HG03460 (cell line): ENCODE data around the gene P2RX7.
"Not testable (repeated sequence)": the region's sequence is repeated elsewhere in the genome, so short reads cannot be mapped to it uniquely, and the experiment has no call there.

Experiments
- ATAC-seq: cut with Tn5 transposase; IDR thresholded peaks from one replicate; pipeline ENCODE4 v1.9.1; 2021; ENCODE audit not compliant: unreplicated experiment

P2RX7 gene

DNA sequence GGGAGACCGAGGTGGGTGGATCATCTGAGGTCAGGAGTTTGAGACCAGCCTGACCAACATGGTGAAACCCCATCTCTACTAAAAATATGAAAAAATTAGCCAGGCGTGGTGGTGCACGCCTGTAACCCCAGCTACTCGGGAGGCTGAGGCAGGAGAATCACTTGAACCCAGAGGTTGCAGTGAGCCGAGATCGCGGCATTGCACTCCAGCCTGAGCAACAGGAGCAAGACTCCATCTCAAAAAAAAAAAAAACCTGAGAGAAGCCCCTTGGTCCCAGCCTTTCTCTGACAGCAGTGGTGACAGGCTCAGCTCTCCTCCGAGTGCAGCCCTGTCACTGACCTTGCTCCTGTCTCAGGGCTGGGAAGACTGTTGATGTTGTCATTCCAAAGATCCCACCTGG, 94.2 kb downstream of the P2RX7 start:
- ATAC-seq = not testable (repeated sequence)

DNA sequence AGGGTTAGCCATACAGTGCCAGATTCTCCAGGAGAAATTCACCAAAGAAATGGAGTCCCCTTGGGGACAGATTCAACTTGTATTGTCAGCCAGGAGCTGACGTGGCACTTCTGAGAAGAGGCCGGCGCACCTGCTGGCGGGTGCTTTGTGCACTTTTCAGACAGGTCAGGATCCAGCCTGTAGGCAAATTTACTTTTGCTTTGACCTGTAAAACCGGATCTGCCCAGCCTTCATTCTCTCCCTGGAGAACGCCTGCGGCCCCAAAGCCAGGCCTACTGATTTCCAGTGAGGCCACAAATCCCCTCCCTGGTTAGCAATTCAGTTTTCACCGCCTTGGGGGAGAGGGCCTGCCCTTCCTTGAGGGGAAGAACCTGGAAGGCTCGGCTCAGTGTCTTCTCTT, 94.6 kb downstream of the P2RX7 start:
- peak; percentile 49 for ATAC-seq

DNA sequence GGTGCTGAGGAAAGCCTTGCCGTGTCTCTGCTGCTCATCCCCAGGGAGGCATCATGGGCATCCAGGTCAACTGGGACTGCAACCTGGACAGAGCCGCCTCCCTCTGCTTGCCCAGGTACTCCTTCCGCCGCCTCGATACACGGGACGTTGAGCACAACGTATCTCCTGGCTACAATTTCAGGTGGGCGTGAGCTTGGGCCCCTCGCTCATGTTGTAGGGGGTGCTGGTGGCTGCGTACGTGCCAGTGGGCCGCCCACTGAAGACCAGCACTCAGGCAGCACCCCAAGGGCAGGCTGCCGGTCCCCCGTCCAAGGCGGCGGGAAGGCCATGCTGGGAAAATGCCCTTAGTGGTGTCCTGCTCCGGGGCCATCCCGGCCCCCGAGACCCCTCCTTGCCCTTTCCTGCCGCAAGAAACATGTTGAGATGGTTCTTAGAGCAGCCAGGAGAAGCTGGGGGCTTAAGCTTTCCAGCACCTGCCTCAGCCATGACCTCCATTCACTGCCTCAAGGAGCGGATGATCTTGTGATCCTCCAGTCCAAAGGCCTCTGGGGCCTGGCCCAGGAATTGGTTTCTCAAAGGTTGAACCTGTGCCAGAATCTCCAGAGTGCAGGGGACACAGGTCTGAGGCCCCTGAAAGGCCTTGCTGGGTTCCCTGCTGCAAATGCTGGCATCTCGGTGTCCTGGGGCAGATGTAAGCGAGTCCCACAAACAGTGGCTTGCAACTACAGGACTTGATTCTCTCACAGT, 96.4 kb downstream of the P2RX7 start:
- ATAC-seq = no peak

DNA sequence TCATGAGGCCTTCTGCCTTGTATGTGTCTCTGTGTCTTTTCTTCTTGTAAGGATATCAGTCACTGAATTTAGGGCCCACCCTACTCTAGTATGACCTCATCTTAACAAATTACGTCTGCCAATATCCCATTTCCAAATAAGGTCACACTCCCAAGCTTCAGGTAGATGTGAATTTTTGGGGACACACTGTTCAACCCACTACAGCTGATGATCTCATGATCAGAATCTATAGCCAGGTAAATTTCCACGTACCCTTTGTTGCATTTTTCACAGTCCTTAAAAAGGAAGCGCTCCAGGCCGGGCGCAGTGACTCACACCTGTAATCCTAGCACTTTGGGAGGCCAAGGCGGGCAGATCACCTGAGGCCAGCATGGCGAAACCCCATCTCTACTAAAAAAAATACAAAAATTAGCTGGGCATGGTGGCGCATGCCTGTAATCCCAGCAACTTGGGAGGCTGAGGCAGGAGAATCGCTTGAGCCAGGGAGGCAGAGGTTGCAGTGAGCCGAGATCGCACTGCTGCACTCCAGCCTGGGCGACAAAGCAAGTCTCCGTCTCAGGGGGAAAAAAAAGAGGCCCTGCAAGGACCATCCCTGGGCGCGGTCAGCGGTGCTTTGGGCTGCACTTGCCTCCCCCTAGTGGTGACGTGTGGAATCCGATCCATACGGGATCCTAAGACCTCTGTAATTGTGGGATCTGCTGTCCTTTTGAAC, 97.3 kb downstream of the P2RX7 start:
- not testable (repeated sequence) for ATAC-seq

DNA sequence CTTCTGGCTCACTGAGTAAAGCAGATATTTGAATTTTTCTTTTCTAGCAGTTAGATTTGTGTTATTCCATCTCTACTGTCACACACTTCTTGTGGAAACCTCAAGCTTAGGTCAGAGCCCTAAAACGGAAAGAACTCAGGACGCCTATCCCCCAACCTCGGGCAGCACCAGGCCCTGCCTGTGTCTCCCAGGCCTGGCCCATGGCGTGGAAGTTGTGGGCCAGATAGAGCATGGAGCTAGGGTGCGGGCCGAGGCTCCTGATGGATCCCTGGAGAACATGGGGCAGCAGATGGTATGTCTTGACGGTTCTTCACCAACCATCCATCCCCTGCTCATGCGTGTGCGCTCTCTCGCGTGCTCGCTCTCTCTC, 97.8 kb downstream of the P2RX7 start:
- ATAC-seq = no peak

DNA sequence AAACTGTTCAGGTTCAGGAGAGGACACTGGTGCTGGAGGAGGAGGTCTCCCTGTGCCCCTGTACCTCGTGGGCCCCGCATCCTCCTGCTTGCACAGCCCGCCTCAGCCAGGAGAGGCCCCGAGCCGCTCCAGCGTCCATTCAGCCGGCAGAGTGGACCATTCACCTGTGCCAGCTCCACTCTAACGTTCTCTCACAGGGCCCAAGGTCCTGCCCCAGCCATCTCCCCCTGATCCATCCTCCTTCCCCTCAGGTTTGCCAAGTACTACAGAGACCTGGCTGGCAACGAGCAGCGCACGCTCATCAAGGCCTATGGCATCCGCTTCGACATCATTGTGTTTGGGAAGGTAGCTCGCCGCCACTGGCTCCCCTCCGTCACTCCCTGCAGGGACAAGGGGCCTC, 99.5 kb downstream of the P2RX7 start:
- no peak for ATAC-seq

DNA sequence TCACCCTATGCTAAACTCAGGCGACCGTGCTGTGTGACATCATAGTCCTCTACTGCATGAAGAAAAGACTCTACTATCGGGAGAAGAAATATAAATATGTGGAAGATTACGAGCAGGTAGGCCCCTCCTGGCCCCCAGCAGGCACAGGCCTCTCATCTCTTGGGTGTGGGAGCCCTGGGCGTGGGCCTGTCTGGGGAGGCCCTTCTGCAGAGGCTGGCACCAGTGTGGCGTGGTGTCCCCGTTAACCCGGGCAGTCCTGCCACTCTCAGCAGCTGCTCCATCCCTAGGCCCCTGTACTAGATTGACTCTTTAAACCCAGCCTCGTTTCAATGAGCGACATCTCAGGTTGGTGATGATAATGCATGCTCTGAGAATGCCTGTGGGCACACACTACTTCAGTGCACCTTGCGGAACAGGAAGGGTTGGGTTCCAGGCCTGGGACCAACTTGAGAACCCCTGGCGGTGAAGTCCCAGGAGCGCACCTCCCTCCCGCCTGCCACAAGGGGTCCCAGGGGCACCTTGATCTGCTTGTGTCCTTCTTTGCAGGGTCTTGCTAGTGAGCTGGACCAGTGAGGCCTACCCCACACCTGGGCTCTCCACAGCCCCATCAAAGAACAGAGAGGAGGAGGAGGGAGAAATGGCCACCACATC, 100.4 kb downstream of the P2RX7 start:
- ATAC-seq = no peak

DNA sequence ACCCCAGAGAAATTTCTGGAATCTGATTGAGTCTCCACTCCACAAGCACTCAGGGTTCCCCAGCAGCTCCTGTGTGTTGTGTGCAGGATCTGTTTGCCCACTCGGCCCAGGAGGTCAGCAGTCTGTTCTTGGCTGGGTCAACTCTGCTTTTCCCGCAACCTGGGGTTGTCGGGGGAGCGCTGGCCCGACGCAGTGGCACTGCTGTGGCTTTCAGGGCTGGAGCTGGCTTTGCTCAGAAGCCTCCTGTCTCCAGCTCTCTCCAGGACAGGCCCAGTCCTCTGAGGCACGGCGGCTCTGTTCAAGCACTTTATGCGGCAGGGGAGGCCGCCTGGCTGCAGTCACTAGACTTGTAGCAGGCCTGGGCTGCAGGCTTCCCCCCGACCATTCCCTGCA, 100.9 kb downstream of the P2RX7 start:
- ATAC-seq = no peak

DNA sequence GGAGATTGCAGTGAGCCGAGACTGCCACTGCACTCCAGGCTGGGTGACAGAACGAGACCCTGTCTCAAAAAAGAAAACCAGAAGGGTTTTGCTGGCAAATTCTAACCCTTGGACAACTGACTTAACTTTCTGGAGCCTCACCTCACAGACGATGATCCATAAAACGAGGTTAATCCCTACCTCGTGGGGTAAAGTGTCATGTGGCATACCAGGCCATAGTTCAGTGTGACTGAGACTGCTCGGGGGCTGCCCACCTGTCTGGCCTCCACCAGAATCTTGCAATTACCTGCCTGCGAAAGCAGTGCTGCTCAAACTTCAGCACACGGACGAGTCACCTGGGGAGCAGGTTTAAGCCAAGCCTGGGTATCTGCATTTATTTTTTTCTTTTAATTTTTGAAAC, 104.1 kb downstream of the P2RX7 start:
- no peak for ATAC-seq

DNA sequence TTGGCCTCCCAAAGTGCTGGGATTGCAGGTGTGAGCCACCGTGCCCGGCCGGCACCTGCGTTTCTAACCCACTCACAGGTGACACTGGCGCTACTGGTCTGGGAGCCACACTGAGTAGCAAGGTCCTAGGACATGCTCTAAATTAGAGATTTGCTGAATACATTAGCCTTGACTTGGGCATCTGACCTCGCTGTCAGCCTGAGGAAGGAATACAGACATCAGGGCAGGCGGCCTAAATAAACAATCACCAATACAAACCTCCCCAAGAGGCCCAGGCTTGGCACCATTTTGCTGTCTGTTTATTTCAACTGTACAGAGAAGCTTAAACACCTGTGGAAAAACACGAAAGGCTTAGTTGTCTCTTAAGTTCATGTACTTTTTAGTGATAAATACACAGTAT, 104.7 kb downstream of the P2RX7 start:
- no peak for ATAC-seq
